ENCODE measurements around the gene OTOG.

The OTOG gene

GRCh38 chr11:17560281-17561110, 13.4 kb downstream of the OTOG start:
- DNase-seq (ENCODE audit: low read depth, low spot score), result no peak

- DNase-seq (ENCODE audit: low read depth, low spot score), result no peak
These were observed 14.0 kb downstream of the OTOG start for GRCh38 chr11:17561111-17561415.

GRCh38 chr11:17561526-17561925, 14.5 kb downstream of the OTOG start:
- DNase-seq (ENCODE audit: low read depth, low spot score), result no peak

GRCh38 chr11:17563231-17563646, 16.2 kb downstream of the OTOG start:
- no peak for DNase-seq (ENCODE audit: low read depth, low spot score)

GRCh38 chr11:17563961-17564686, 17.1 kb downstream of the OTOG start:
- no peak for DNase-seq (ENCODE audit: low read depth, low spot score)

- no peak for DNase-seq (ENCODE audit: low read depth, low spot score)
These were observed 17.6 kb downstream of the OTOG start for GRCh38 chr11:17564687-17565042.

GRCh38 chr11:17568944-17569343, 21.9 kb downstream of the OTOG start:
- DNase-seq (ENCODE audit: low read depth, low spot score), result no peak

GRCh38 chr11:17570034-17570433, 23.0 kb downstream of the OTOG start:
- no peak for DNase-seq (ENCODE audit: low read depth, low spot score)

GRCh38 chr11:17571431-17572358, 24.6 kb downstream of the OTOG start:
- no peak for DNase-seq (ENCODE audit: low read depth, low spot score)

GRCh38 chr11:17572359-17572690, 25.3 kb downstream of the OTOG start:
- no peak for DNase-seq (ENCODE audit: low read depth, low spot score)

GRCh38 chr11:17572791-17573460, 25.9 kb downstream of the OTOG start:
- DNase-seq (ENCODE audit: low read depth, low spot score), result no peak

- no peak for DNase-seq (ENCODE audit: low read depth, low spot score)
These were observed 26.5 kb downstream of the OTOG start for GRCh38 chr11:17573526-17573925.

- no peak for DNase-seq (ENCODE audit: low read depth, low spot score)
These were observed 27.4 kb downstream of the OTOG start for GRCh38 chr11:17574141-17575091.

- no peak for DNase-seq (ENCODE audit: low read depth, low spot score)
These were observed 28.7 kb downstream of the OTOG start for GRCh38 chr11:17575431-17576425.

GRCh38 chr11:17578296-17578695, 31.2 kb downstream of the OTOG start:
- no peak for DNase-seq (ENCODE audit: low read depth, low spot score)

- no peak for DNase-seq (ENCODE audit: low read depth, low spot score)
These were observed 31.9 kb downstream of the OTOG start for GRCh38 chr11:17578958-17579357.

GRCh38 chr11:17579451-17579850, 32.4 kb downstream of the OTOG start:
- no peak for DNase-seq (ENCODE audit: low read depth, low spot score)

- no peak for DNase-seq (ENCODE audit: low read depth, low spot score)
These were observed 33.2 kb downstream of the OTOG start for GRCh38 chr11:17580271-17580670.

- no peak for DNase-seq (ENCODE audit: low read depth, low spot score)
These were observed 34.1 kb downstream of the OTOG start for GRCh38 chr11:17581036-17581731.

Data from iPS DF 19.7 (cell line).